K562 (cell line): ENCODE data around the gene SUPT7L. TPM values are rescaled to one million over a fixed set of nuclear protein-coding genes. Genes with fewer than 3 reads are reported as not detected.

ENCODE experiments used
- ASH1L ChIP-seq: fragments of 450-650 bp; IDR thresholded peaks from 2 replicates; pipeline ENCODE4 v1.6.1; 2018; ENCODE audit warnings: borderline replicate concordance, mild to moderate bottlenecking, low read depth; ENCODE audit not compliant: partially characterized antibody
- EHMT2 ChIP-seq: fragments of 450-650 bp; IDR thresholded peaks from 2 replicates; pipeline ENCODE4 v1.6.1; 2018; ENCODE audit warnings: antibody characterized with exemption
- HDAC2 ChIP-seq: fragments of 450-650 bp; IDR thresholded peaks from 2 replicates; pipeline ENCODE4 v1.6.1; 2016; ENCODE audit warnings: mild to moderate bottlenecking
- HDAC3 ChIP-seq: fragments of 450-650 bp; IDR thresholded peaks from 2 replicates; pipeline ENCODE4 v1.6.1; 2018; ENCODE audit warnings: borderline replicate concordance, mild to moderate bottlenecking, moderate library complexity; ENCODE audit not compliant: partially characterized antibody
- HIVEP1 ChIP-seq: fragments of 250-450 bp; sonication (Bioruptor Pico); IDR thresholded peaks from 2 replicates; pipeline ENCODE4 v1.4.0; 2020; ENCODE audit warnings: mild to moderate bottlenecking
- HSF4 ChIP-seq: fragments of 250-450 bp; sonication (Bioruptor Pico); IDR thresholded peaks from 2 replicates; pipeline ENCODE4 v2.1.2; 2022; ENCODE audit warnings: mild to moderate bottlenecking, moderate library complexity, borderline replicate concordance
- IRF1 ChIP-seq: sonication (generic); formaldehyde crosslinking; IDR thresholded peaks from 2 replicates; pipeline ENCODE4 v1.8.0; 2022; ENCODE audit warnings: missing genetic modification reagents, mild to moderate bottlenecking, borderline replicate concordance
- MCM5 ChIP-seq: fragments of 450-650 bp; IDR thresholded peaks from 2 replicates; pipeline ENCODE4 v1.6.1; 2016; ENCODE audit warnings: low read depth
- MTA3 ChIP-seq: fragments of 450-650 bp; formaldehyde crosslinking; IDR thresholded peaks from 2 replicates; pipeline ENCODE4 v1.6.1; 2017; ENCODE audit warnings: mild to moderate bottlenecking, borderline replicate concordance
- PHB2 ChIP-seq: fragments of 450-650 bp; IDR thresholded peaks from 2 replicates; pipeline ENCODE4 v1.6.1; 2017; ENCODE audit warnings: low read depth
- PRDM10 ChIP-seq: fragments of 450-650 bp; IDR thresholded peaks from 2 replicates; pipeline ENCODE4 v1.6.1; 2018; ENCODE audit not compliant: partially characterized antibody
- RAD51 ChIP-seq: fragments of 450-650 bp; IDR thresholded peaks from 2 replicates; pipeline ENCODE4 v1.7.1; 2016; ENCODE audit warnings: low read depth, mild to moderate bottlenecking, borderline replicate concordance
- RNF2 ChIP-seq: sonication (generic); IDR thresholded peaks from 2 replicates; pipeline ENCODE4 v1.6.1; 2016
- SMARCB1 ChIP-seq: IDR thresholded peaks from 2 replicates; pipeline ENCODE4 v1.6.1; 2011; ENCODE audit warnings: improper control_type of control experiment, low read depth; ENCODE audit not compliant: insufficient read length
- TBL1XR1 ChIP-seq, 2 experiments: IDR thresholded peaks; 2 replicates each; pipeline ENCODE4 v1.6.1; 2012; ENCODE audit warnings: improper control_type of control experiment in 2 of 2, low read length in 2 of 2, mild to moderate bottlenecking in 1 of 2
- XRCC3 ChIP-seq: fragments of 450-650 bp; IDR thresholded peaks from 2 replicates; pipeline ENCODE4 v1.6.1; 2017; ENCODE audit warnings: mild to moderate bottlenecking, moderate library complexity
- ZBTB33 ChIP-seq: sonication (generic); formaldehyde crosslinking; IDR thresholded peaks from 2 replicates; pipeline ENCODE4 v1.8.1; 2023; ENCODE audit warnings: mild to moderate bottlenecking, missing genetic modification reagents
- ZFX ChIP-seq: sonication (generic); formaldehyde crosslinking; IDR thresholded peaks from 2 replicates; pipeline ENCODE4 v1.8.0; 2022; ENCODE audit warnings: mild to moderate bottlenecking, missing genetic modification reagents, moderate library complexity
- ZHX1 ChIP-seq: fragments of 150-350 bp; conservative IDR thresholded peaks from 2 replicates; pipeline ENCODE4 v1.6.1; 2014; ENCODE audit warnings: low read length
- ZNF778 ChIP-seq: fragments of 450-650 bp; formaldehyde crosslinking; IDR thresholded peaks from 2 replicates; pipeline ENCODE4 v1.4.0; 2020; ENCODE audit warnings: mild to moderate bottlenecking, moderate library complexity
- polyA plus RNA-seq, 8 experiments: library from polyadenylated mRNA; depleted of rRNA in 4 of 8; stranded (reverse) in 5 of 8; unstranded in 3 of 8; fragments of >200 nt; fragmentation: Nextera tagmentation in 2 of 8; fragmentation: Illumina TruSeq in 1 of 8; extraction: Ambion mirVana in 2 of 8; extraction: Trizol in 1 of 8; gene quantifications; 2 replicates each; pipeline versions ENCODE4 v1.2.1 to v1.2.3, GENCODE V29; 2011 to 2014; ENCODE audit warnings: inconsistent platforms in 1 of 8, missing spikeins in 1 of 8
- total RNA-seq, 7 experiments: library from RNA; depleted of rRNA in 6 of 7; stranded (reverse); fragments of >200 nt in 6 of 7; fragmentation: Illumina TruSeq in 2 of 7; extraction: Trizol in 2 of 7; gene quantifications; 2 replicates each; pipeline versions ENCODE4 v1.2.1 to v1.2.3, GENCODE V29; 2011 to 2021; ENCODE audit warnings: low replicate concordance in 1 of 7

SUPT7L gene
- total and polyA plus RNA-seq, 9 of the 15 experiments (the other 6 are each of a cell fraction or from before 2014, with no cell fraction given), result 22.0 to 72.8 (median 40.2) TPM

GRCh38 chr2:27683390-27684071 lies 20.1 kb upstream of the SUPT7L start (continued):
- no peak for TF ChIP-seq XRCC3
- TF ChIP-seq ZHX1, result no peak
- no peak for TF ChIP-seq HIVEP1 (CRISPR knock-in tag)
- TF ChIP-seq RNF2, result no peak
- TF ChIP-seq SMARCB1, result no peak
- peak; percentile 56; the same call in 1 of the 2 replicates for TF ChIP-seq EHMT2
- TF ChIP-seq MTA3, result peak; percentile 52; the same call in 1 of the 2 replicates
- TF ChIP-seq ASH1L, result no peak
- no peak for TF ChIP-seq MCM5
- TF ChIP-seq HSF4 (CRISPR knock-in tag), result no peak
- no peak for TF ChIP-seq PHB2
- no peak for TF ChIP-seq IRF1 (CRISPR knock-in tag)
- TF ChIP-seq ZBTB33, result no peak
- TF ChIP-seq ZFX, result no peak
- TF ChIP-seq ZNF778, result no peak
- TF ChIP-seq HDAC3, result no peak
- TF ChIP-seq HDAC2, result no peak
- no peak for TF ChIP-seq PRDM10
- TF ChIP-seq TBL1XR1 (IDR thresholded peaks at IDR 0.05; ENCODE audit: low read length in 2 of 2), result peak in 1 of 2 experiments; percentile 63; a peak in 1 of 4 replicates
- no peak for TF ChIP-seq RAD51
